ENCODE results near the gene SLC3A2.
"Not testable (repeated sequence)": the region's sequence is repeated elsewhere in the genome, so short reads cannot be mapped to it uniquely, and the experiment has no call there.

SLC3A2 gene

GRCh38 chr11:62880803-62881578 is at the start of gene SLC3A2:
TSS of gene SLC3A2 (plus strand) at chr11:62880896. CDS start at chr11:62881024, 128 bp downstream.
- DNase-seq: peak; percentile 79 to 94 (median 89)

DNA sequence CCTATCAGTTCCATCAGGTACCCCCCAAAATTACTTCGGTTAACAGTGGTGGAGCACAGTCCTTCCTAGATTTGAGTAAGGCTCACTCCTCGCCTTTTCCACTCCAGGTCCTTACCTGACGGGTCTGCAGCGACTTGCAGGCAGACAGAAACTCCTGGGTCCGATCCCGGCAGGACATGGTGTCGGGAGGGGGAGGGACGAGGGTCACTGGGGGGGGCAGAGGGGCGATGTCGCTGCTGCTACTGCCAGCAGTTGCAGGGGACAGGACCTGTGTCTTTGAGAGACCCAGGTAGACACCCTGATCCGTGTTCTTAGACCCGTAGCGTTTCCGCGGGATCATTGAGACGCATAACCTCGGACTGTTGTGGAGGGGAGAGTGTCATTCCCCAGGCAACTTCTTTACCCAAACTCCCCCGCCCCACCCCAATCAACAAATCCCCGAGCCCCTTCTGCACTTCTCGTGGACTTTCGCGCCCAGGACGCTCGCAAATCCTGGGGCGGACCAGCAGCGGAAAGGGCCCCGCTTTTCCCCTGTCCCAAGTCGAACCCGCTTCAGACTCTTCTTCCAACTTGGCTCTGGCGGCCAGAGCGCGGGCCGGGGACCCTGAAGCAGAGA is 49.7 kb upstream of the SLC3A2 start:
- DNase-seq: peak in 1 of 3 donors; percentile 35

GRCh38 chr11:62831520-62832335 is 49.0 kb upstream of the SLC3A2 start, which contains the start of gene STX5:
TSS of gene STX5 (minus strand) at chr11:62832051. CDS start at chr11:62831243, 808 bp downstream.
- DNase-seq: peak; percentile 99 to 100 (median 100)

- DNase-seq: peak; percentile 41 to 61 (median 47)
Observed at GRCh38 chr11:62832336-62833234, 48.1 kb upstream of the SLC3A2 start, which contains the start of gene TEX54. TSS of gene TEX54 (minus strand) at chr11:62832841.

GRCh38 chr11:62835336-62835735 is 45.4 kb upstream of the SLC3A2 start:
- no peak for DNase-seq

DNA sequence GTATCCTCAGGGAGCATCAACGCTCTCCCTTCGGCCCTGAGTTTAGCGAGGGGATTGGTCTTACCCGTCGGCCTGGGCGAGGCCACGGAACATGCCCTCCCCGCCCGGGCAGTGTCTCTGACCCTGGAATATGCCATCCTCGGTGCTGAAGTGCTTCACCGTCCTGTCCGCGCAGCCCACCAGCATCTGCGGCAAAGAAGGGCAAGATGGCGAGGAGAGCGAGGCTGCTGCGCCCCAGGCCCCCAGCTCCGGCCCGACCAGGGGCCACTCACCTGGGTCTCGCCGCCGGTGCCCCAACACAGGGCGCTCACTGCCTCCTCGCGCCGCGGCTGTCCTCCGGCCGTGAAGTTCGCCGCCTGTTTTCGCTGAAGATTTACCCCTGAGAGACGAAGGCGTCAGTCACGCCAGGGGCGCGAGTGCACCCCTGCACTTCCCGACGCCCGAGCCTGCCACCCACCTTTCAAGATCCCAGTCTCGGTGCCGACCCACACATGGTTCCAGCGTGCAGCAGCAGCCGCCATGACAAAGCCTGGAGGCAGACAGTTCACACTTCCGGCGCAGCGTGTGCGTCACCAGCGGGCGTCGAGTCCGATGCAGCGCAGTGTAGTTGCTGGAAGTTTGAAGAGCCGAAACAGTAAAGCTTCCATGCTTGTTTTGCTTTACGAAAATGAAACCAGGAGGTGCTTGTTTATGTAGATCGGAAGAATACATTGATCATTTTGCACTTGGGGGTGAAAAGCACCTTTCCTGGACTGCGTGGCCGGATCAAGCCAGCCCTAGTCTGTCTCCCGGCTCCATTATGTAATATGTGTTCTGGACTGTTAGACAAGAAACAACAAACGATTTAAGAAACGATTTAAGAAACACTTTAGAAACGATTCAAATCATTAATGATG is 41.4 kb upstream of the SLC3A2 start, which contains the start of gene WDR74:
Gene WDR74 (minus strand): TSS at position 541 of the 896 bp plus-strand sequence. CDS start 20 bp downstream, at position 521.
- peak; percentile 96 to 98 (median 97) for DNase-seq

DNA sequence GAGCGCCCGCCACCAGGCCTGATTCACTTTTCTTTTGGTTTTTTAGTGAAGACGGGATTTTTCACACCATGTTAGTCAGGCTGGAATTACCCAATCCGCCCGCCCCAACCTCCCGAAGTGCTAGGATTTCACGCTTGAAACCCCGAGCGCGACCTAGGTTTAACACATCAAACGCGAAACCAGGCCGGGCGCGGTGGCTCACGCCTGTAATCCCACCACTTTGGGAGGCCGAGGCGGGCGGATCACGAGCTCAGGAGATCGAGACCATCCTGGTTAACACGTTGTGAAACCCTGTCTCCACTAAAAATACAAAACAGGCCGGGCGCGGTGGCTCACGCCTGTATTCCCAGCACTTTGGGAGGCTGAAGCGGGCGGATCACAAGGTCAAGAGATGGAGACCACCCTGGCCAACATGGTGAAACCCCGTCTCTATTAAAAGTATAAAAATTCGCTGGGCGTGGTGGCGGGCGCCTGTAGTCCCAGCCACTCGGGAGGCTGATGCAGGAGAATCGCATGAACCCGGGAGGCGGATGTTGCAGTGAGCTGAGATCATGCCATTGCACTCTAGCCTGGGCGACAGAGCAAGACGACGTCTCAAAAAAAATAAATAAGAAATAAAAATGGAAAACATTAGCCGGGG is 39.9 kb upstream of the SLC3A2 start:
- peak; percentile 95 to 97 (median 97) for DNase-seq

- peak; percentile 93 to 100 (median 98) for DNase-seq
Observed at GRCh38 chr11:62841361-62842170, 39.1 kb upstream of the SLC3A2 start.

- peak; percentile 29 to 42 (median 35) for DNase-seq
Observed at GRCh38 chr11:62842171-62842741, 38.4 kb upstream of the SLC3A2 start.

GRCh38 chr11:62842891-62843290 is 37.8 kb upstream of the SLC3A2 start:
- not testable (repeated sequence) for DNase-seq

DNA sequence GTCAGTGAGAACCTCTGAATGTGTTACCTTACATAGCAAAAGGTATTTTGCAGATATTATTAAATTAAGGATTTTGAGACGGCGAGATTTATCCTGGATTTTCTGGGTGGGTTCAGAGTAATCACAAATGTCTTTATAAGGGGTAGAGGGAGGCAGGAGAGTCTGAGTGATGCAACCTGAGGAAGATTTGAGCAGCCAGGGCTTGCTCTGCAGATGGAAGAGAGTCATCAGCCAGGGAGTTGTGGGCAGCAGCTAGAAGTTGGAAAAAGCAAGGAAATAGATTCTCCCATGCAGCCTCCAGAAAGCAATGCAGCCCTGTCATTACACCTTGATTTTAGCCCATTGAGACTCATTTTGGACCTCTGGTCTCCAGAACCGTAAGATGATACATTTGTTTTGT is 37.2 kb upstream of the SLC3A2 start:
- DNase-seq: no peak

DNA sequence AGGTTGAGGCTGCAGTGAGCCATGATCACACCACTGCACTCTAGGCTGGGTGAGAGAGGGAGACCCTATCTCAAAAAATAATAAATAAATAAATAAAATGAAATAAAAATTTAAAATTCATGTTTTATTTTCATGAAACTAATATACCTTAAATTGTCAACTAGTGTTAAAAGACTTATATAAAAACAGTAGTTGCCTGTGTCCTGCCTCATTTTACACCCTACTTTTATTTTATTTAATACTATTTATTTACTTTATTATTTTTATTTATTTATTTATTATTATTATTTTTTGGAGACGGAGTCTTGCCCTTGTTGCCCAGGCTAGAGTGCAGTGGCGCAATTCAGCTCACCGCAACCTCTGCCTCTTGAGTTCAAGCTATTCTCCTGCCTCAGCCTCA is 36.5 kb upstream of the SLC3A2 start:
- DNase-seq: no peak

GRCh38 chr11:62846177-62846576 is 34.5 kb upstream of the SLC3A2 start:
- DNase-seq: no peak

GRCh38 chr11:62847767-62848314 is 32.9 kb upstream of the SLC3A2 start:
- DNase-seq: no peak

DNA sequence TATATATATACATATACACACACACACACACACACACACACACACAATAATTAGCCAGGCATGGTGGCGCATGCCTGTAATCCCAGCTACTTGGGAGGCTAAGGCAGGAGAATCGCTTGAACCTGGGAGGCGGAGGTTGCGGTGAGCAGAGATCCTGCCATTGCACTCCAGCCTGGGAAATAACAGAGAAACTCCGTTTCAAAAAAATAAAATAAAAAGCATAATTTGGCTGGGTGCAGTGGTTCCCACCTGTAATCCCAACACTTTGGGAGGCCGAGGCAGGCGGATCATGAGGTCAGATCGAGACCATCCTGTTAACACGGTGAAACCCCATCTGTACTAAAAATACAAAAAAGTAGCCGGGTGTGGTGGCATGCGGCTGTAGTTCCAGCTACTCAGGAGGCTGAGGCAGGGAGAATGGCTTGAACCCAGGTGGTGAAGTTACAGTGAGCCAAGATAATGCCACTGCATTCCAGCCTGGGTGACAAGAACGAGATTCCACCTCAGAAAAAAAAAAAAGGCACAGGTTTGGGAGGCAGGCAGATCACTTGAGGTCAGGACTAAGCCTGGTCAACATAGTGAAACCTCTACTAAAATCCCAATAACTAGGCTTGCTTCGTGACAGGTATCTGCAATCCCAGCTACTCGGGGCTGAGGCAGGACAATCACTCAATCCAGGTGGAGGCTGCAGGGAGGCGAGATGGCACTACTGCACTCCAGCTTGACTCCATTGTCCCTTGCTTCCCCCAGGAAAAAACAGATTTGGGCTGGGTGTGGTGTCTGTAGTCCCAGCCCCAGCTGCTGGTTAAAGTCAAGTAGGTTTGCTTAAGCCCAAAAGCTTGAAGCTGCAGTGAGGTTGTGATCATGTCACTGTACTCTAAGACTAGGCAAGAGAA is 29.5 kb upstream of the SLC3A2 start:
- DNase-seq: no peak

- no peak for DNase-seq
Observed at GRCh38 chr11:62851807-62852522, 28.7 kb upstream of the SLC3A2 start.
